Skeletal muscle cell (primary cell): ENCODE measurements around the gene HOXA6.
A peak's percentile ranks its signal among the peaks of the same experiment; 100 is the strongest.

Experiments
- DNase-seq: peaks from one replicate; pipeline ENCODE4 v3.0.0-alpha.2; 2010; ENCODE audit warnings: low read depth
- H3K4me3 ChIP-seq: 2 replicates; pipeline ENCODE4 v1.5.1; 2011; ENCODE audit warnings: low read depth, mild to moderate bottlenecking, control low read depth, low read length, moderate library complexity

HOXA6 gene

DNA sequence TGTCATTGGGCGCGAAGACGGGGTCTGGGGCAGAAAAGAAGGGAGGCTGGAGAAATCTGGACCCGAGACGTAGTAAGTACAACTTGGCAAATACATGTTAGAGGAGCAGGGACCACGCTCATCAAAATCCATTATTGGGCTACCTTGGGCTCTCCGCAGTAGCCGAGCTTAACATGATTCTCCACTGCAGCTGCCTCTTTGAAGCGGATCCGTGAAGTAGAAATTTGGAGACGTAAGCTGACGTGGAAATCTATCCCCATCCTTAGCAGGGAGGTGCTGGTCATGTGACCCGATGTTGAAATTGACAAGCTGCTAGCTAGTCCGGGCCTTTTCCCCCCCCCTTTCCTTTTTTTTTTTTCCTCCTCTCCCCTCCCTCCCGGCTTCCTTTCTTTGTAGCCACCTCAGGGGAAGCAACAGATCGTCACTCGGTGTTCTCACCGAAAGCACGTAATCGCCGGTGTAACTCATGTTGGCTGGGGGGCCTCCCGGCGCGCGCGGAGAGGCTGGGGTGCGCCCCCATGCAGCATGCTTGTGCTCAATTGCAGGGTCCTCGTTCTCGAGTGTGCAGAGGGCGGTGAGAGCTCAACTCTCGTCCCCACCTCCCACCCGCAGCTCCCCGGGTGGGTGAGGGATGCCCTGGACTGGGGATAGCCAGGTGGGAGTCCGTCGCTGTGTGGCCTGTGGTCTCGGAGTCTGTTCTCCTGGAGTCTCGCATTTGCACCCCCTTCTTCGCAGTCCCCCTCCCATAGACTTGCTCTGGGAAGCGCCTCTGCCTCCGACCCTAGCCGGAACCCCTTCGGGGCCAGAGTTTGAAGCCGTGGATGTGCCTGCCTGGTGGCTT, 37.7 kb upstream of the HOXA6 start, which contains the start of gene HOXA11:
HOXA11 (minus strand) TSS at position 220 of the 841 bp plus-strand sequence; CDS start at position 132, 88 bp downstream.
- H3K4me3 ChIP-seq, result peak within 1 kb of the TSS; percentile 81
- DNase-seq, result peak; percentile 89

DNA sequence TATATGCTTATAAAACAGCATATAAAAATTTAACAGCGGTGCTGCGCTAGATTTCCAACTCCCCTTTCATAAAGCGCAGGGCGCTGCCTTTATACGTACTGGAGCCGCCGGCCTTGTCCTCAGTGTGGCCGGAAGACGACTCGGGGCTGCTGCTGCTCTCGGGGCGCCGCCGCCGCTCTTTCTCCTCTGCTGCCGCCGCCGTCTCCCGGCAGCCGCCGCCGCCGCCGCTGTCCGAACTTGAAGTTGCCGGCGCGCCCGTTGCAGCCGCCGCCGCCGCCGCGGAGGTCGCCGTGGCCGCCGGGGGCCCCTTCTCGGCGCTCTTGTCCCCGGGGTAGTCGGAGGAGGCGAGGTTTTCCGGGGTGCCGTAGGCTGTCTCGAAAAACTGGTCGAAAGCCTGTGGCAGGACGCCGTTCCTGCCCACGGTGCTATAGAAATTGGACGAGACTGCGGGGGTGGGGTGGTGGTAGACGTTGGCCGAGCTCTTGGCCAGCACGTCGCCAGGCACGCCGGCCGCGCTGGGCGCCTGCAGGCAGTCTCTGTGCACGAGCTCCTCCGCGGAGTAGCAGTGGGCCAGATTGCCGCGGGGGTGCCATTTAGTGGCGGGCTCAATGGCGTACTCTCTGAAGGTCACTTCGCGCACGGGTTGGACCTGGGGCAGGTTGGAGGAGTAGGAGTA, 36.9 kb upstream of the HOXA6 start:
- peak overlapping the region; percentile 81 for H3K4me3 ChIP-seq
- DNase-seq, result no peak

DNA sequence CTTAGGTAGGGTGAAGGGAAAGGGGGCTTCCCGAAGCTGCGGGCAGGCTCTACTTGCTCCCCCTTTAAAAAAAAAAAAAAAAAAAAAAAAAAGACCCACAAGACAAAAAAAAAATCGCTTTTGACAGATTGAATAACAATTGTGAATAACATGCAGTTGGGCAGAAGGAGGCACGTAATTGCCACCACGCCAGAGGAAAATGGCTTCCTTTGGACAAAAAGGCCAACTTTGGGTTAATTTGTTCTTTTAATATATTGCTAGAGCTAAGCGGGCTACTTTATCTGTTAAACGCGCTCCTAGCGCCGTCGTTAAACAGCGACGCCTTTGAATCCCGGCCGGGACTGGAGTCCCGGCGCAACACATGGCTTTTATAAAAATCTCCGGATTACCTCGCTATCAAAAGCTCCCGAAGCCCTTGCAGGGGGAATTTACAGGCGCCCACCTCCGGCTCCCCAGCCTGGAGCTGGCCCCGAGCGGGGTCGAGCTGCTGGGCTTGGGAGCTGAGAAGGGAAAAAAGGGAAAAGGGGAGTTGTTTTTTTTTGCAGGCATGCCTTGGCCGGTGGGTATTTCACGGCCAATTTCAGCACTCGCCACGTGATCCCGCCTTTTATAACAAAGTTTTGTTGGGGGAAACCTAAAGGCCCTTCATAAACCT, 36.2 kb upstream of the HOXA6 start:
- H3K4me3 ChIP-seq, result peak overlapping the region; percentile 81
- no peak for DNase-seq

DNA sequence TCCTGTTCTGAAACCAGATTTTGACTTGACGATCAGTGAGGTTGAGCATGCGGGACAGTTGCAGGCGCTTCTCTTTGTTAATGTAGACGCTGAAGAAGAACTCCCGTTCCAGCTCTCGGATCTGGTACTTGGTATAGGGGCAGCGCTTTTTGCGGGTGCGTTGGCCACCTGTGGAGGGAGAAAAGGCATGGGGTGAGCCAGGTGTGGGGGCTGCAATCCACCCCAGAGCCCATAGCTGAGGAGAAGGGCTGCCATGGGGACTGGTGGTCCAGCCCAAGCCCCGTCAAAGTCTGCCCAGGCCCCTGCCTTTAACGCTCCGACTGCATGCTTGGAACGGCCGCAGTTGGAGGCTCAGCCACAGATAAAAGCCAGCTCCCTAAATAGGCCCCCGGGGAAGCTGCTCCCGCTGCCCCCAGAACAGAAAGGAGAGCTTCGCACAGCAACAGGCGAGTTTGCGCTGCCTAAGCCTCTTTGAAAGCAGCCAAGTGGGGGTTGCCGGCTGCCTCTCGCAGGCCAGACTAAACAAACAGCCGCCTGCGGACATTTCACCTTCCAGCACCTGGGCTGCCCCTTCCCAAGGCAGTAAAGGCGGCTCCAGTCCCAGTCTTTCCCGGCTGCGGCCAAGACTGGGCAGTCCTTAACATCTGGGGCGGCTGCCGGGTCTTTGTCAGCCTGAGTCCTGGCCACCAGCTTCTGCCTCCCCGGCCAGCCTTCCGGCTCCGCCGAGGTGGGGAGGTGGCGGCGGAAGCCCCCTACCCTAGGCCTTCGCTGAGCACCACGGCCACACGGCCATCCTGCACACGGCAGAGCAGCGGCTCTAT, 35.5 kb upstream of the HOXA6 start:
- DNase-seq, result no peak
- peak overlapping the region; percentile 81 for H3K4me3 ChIP-seq

DNA sequence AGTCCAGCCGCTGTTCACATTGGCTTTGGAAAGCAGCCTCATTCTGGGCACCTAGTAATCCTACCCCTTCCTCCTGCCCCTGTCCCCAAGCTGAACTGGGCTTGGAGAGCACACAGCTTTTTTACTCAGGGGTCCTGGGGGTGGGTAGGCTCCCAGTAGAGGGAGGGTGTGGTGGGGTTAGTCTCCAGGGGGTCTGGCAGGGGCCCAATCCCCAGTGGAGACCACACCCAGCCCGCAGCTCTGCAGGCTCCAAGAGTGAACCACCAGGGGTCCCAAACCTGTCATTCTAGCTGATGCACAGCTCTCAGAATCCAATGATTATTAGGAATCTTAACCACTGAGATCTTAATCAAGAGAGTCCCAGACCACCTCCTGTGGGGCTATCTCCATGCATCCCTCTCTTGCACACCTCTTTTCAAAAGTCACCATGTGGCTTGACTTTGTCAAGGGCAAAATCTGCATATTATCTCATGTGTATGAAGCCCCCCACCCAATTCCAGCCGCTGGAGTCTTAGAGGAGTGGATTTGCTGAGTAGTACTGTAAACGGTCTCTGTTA, 34.8 kb upstream of the HOXA6 start:
- peak overlapping the region; percentile 81 for H3K4me3 ChIP-seq
- no peak for DNase-seq

DNA sequence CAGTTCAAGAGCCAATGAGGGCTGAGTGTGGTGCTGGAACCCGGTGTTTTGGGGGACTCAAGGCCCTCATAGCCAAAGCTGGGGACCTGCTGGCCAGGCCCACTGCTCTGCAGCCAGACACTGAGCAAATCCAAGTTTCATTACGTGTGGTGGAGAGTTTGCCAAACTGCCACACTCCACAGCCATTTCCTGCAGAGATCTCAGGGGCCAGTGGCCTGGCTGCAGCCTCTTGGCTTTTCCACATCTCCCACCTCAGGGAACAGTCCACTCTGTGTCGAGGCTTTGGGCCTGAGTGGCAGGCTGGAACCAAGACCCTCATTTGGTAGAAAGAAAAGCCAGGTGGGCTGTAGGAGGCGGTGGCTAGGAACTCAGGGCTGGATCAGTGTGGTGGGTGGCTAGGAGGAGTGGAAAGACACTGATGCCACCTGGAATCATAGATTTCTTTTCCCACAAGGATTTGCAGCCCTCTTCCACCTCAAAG, 34.3 kb upstream of the HOXA6 start:
- H3K4me3 ChIP-seq, result peak overlapping the region; percentile 13
- no peak for DNase-seq

DNA sequence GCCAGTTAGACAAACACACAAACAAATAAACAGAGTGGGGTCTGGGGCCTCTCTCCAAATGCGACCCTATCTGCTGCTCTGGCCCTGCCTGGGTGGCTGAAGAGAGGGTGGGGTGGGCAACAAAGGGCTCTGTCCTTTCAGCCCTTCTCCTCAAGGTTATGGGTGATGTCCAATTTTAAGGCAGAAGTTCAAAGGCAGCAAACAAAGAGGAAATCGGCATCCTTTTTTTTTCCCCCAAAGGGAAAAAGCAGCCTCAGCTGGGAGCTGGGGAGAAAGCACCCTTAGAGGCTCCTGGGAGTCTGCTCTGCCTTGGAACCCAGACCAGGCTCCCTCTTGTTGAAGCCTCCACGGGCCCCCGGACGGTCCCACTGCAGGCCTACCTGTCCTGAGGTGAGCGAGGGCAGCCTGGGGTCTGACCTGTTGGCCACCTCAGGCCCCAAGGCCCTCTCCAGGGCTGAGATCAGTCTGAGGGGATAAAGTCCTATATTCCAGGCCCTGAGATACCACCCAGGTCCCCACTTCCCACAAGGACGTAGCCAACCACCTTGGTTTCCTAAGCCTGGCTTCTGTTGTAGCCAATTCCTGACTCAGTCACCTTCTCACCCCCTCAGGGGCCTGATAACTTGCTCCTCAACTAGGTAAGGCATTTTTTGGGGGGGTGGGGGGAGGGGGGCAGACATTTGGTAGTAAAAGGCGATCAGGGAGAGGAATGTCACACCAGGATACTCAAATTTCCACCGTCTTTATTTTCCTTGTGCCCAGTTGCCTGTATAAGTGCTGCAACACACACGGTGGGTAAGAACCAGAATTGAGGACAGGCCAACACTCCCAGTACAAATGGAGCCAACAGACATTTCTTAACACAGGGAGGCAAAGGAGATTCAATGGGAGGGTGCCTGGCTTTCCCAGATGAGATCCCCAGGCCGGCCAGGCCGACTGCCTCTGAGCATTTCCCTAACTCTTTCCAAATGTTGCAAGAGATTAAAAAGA, 33.2 kb upstream of the HOXA6 start:
- peak overlapping the region; percentile 78 for H3K4me3 ChIP-seq
- no peak for DNase-seq

DNA sequence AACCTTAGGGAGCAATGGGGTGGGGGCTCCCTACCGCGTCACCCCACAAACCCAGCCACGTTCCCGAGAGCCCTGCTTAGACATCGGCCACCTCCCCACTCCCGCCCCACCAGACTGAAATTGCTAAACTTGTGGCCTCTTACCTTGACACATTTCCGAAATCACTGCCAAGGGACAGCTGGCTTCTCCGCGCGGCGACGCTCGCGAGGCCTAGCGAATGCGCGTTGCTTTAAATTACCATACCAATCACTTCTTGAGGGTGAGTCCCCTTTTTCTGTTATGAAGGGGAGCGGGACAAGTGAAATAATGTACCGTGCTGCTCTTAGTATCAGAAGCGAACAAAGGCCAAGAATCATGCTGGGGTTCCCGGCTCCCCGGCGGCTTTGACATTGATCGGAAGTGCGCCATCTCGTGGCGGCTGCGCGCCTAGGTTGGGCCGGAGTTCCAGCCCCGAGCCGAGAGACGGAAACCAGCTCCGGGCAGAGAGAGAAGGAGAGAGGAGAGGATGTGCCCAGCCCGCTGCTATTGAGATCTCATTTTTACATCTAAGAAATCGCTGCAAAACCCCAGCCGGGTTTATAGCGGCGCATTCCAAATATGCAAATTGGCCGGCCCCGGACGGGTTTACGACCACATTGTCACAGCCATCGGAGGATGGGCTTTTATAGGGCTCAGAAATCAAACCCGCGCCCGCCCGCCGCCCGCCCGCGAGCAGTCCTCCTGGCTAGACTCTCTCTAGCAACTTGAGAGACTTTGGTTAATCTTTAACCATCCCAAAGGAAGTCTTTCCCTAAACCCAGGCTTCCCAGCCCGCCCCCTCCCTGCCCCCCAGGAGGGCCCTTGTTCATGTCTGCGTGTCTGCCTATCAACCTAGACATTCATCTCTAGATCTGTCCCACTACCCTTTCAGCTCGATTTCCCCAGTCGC, 32.2 kb upstream of the HOXA6 start:
- no peak for DNase-seq
- peak overlapping the region; percentile 78 for H3K4me3 ChIP-seq

DNA sequence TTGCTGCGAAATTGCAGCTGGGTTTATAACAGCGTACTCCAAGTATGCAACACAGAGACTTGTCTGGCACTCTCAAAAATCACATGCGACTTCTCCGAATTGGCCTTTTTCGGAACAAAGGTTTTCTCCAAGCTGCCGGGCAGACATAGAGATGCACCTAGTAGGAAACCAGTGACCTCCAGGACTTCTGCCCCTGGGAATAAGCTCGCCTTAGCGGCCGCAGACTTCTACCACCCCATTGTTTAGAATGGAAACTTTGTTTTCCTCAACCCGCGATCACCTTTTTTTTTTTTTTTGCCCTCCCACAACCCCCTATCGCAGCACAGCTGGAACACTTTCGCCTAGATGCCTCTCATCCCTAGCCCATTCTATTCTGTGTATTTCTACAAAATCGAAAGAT, 31.5 kb upstream of the HOXA6 start:
- no peak for DNase-seq
- peak overlapping the region; percentile 78 for H3K4me3 ChIP-seq

DNA sequence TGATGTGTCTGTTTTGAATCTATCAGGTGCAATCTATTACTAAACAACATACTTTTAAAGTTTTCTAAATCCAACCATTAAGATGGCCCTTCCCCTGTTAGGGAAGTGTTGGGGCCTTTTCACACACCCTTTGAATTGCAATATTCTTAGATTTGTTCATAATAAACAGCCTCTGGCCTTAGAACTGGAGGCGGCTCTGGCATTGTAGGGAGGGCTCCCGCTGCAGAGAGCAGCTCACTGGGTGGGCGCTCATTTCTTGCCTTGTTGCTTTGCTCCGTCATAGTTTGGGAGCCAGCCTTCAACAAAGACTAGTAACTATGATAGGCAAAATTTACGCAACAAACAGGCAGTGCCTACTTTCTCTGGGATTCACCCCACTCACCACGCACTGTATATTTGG, 30.8 kb upstream of the HOXA6 start:
- H3K4me3 ChIP-seq, result peak overlapping the region; percentile 78
- no peak for DNase-seq

DNA sequence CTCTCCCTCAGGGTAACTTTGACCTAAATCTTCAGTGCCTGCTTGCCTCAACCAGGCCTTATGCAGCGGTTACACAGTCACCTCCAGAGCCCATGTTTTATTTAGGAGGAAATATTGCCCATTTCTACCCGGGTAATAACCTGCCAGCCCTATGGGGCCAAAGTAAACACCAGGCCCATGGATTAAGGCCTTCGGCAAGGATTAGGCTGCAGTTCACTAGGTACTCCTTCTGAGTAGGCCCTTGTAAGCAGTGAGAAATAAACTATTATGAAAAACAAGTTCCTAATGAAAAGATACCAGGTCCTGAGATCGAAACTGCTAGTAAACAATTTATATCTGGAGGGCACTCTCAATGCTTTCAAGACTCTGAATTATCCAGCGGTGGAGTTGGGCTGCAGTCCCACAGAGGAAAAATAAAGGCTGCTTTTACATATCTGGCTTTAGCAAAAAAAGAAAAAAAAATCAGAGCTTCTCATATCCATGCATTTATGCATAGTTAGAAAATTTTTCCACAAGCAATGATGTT, 30.3 kb upstream of the HOXA6 start:
- no peak for DNase-seq
- peak overlapping the region; percentile 78 for H3K4me3 ChIP-seq

DNA sequence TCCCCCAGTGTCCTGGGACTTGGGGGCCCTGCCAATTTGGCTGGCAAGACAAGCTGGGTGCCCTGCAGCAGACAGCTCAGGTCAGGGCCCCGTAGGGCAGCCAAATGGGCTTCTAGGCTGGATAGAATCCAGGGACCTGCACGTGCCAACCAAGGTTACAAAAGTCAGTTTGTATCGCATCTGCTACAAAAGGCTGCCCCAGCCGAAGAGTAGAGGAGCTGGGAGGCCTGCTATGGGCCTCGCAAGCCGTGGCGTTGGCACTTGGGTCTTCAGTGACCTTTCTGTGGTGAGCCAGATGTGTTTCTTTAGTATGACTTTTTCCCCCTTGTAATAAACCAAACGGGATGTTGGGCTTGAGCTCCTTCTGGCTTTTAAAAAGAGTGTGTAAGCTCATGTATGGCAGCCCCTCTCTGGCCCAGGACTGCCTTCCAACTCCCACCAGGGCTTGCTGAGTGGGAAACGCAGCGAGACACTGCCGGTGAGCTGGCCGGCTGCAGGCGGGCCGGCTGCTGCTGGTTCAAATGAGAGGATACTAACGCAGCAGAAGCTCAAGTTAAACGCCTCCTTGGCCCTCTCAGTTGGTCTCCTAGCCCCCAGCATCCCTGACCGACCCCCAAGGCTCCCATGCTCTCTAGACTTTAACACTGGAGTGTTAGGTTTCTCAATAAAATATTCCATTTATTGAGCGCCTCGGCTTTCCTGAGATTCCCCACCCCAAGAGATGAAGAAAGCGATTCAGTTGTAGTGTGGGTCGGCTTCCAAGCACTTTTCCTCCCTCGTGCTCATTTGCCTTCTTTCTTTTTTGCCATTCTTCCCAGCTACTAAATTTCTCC, 29.6 kb upstream of the HOXA6 start:
- H3K4me3 ChIP-seq, result peak overlapping the region; percentile 78
- DNase-seq, result no peak

DNA sequence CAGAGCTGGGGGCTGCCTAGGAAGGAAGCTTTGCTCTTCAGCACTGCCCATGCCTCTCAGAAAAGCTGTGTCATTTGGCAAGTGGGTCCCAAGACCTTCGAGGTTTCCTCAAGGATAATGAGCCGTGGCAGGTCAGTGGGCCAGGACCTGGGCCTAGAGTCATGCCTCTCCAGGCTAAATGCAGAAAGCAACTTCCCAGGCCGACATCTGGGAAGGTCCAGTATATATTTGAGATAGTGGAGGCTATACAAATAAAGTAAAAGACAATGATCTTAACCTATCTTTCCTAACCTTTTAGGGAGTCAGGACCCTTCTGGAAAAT, 28.9 kb upstream of the HOXA6 start:
- DNase-seq, result no peak
- H3K4me3 ChIP-seq, result peak overlapping the region; percentile 78

DNA sequence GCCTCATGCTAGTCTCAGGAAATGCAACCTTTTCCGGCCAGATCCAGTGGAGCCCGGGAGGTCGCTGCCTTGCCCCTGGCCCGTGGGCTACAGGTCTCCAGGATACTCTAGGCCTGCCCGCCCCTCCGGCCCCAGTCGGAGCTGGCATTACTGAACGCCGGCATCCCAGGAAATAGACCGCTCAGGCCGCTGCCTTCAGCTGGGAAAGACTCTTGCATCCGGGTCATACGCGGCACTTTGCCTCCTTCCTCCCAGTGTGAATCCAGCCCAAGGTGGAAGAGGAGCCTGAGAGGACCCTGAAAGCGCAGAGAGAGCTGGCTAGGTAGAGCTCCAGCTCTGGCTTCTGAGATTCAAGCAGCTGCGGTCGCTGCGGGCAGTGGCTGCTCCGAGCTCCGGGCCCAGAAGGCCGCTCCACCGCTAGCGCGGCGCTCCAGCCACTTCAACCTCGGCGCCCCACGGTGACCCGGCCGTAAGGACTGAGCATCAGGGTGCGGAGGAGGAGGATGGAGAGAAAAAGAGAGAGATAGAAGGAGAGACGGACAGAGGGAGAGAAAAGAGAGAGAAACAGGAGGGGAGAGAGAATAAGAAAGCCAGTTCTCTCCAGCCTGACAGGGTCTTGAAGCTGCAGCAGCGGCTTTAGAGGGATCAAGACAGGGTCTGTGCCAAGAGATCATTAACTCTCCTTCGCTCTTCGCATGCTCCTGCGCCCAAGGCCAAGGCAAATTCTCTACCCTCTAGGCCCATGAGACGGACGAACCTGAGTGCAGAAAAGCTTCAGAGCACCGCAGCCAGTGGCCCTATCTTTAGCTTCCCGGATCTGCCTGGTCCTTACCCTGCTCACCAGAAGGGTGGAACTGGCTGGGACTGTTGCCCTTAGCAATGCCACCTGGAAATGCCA, 28.3 kb upstream of the HOXA6 start:
- no peak for DNase-seq
- H3K4me3 ChIP-seq, result peak overlapping the region; percentile 78
